IMR-90 (cell line): ENCODE results near the gene CD3E. TPM values are rescaled to one million over a fixed set of nuclear protein-coding genes. Genes with fewer than 3 reads are reported as not detected.

Experiments used
- ATAC-seq: fragments of 200-7000 bp; cut with Tn5 transposase; 2 replicates; pipeline ENCODE4 v1.9.1; 2020; ENCODE audit warnings: low read depth, mild to moderate bottlenecking, moderate library complexity
- BruUV-seq: library from RNA; stranded (reverse); fragments of 400-500 nt; replicated peaks from 2 replicates; lab custom pipeline; 2021; lab: Mats Ljungman, UMichigan
- CTCF ChIA-PET: fragments of 300-600 bp; formaldehyde crosslinking; extraction: SDS; loops from one replicate; lab custom pipeline; 2021; ENCODE audit warnings: antibody characterized with exemption; lab: Yijun Ruan, JAX
- POLR2A ChIA-PET: fragments of 300-600 bp; sonication (Branson Sonifier 250); formaldehyde crosslinking; loops from one replicate; lab custom pipeline; 2022; ENCODE audit warnings: antibody characterized with exemption; ENCODE audit not compliant: unreplicated experiment; lab: Charles Lee
- DNase-seq: peaks from one replicate; pipeline ENCODE4 v3.0.0; 2013
- H2AFZ ChIP-seq: replicated peaks from 2 replicates; pipeline ENCODE3; 2013; ENCODE audit warnings: low read length, mild to moderate bottlenecking; ENCODE audit not compliant: poor library complexity
- H2AK5ac ChIP-seq: 2 replicates; pipeline ENCODE4 v1.6.1; 2013; ENCODE audit warnings: low read depth, low read length, inconsistent platforms
- H2AK9ac ChIP-seq: replicated peaks from 2 replicates; pipeline ENCODE3; 2013; ENCODE audit warnings: mild to moderate bottlenecking, low read depth, low read length, moderate library complexity; ENCODE audit not compliant: poor library complexity
- H2BK120ac ChIP-seq: 2 replicates; pipeline ENCODE4 v1.6.1; 2013; ENCODE audit warnings: low read depth, low read length, inconsistent platforms
- H2BK15ac ChIP-seq: 3 replicates; pipeline ENCODE4 v1.6.1; 2013; ENCODE audit warnings: low read depth, low read length, inconsistent platforms
- H2BK20ac ChIP-seq: 2 replicates; pipeline ENCODE4 v1.6.1; 2013; ENCODE audit warnings: low read depth, mild to moderate bottlenecking, inconsistent platforms, low read length, moderate library complexity
- H2BK5ac ChIP-seq: 2 replicates; pipeline ENCODE4 v1.6.1; 2013; ENCODE audit warnings: mild to moderate bottlenecking, low read depth, low read length, inconsistent platforms; ENCODE audit not compliant: poor library complexity, severe bottlenecking
- H3K14ac ChIP-seq: replicated peaks from 2 replicates; pipeline ENCODE4 v1.6.1; 2013; ENCODE audit warnings: low read depth, low read length, inconsistent platforms
- H3K18ac ChIP-seq: 2 replicates; pipeline ENCODE4 v1.6.1; 2013; ENCODE audit warnings: low read depth, low read length, control low read depth
- H3K23ac ChIP-seq: 2 replicates; pipeline ENCODE4 v1.6.1; 2013; ENCODE audit warnings: low read depth, low read length, inconsistent platforms
- H3K27ac ChIP-seq: 2 replicates; pipeline ENCODE4 v1.5.1; 2013; ENCODE audit warnings: mild to moderate bottlenecking, control low read depth, low read length; ENCODE audit not compliant: insufficient read depth
- H3K27me3 ChIP-seq: 2 replicates; pipeline ENCODE4 v1.6.1; 2013; ENCODE audit warnings: low read length; ENCODE audit not compliant: control insufficient read depth, insufficient read depth
- H3K36me3 ChIP-seq: 2 replicates; pipeline ENCODE4 v1.6.1; 2013; ENCODE audit warnings: low read length, mixed read lengths; ENCODE audit not compliant: control insufficient read depth, insufficient read depth
- H3K4ac ChIP-seq: 2 replicates; pipeline ENCODE4 v1.6.1; 2013; ENCODE audit warnings: low read depth, low read length, inconsistent platforms
- H3K4me1 ChIP-seq: 2 replicates; pipeline ENCODE4 v1.6.1; 2013; ENCODE audit warnings: low read length, mixed read lengths; ENCODE audit not compliant: control insufficient read depth, insufficient read depth
- H3K4me2 ChIP-seq: 2 replicates; pipeline ENCODE4 v1.6.1; 2013; ENCODE audit warnings: low read depth, mild to moderate bottlenecking, control low read depth, low read length, moderate library complexity
- H3K4me3 ChIP-seq: 2 replicates; pipeline ENCODE4 v1.5.1; 2013; ENCODE audit warnings: low read depth, mild to moderate bottlenecking, control low read depth, low read length, moderate library complexity; ENCODE audit not compliant: insufficient read depth
- H3K56ac ChIP-seq: 2 replicates; pipeline ENCODE4 v1.6.1; 2013; ENCODE audit warnings: low read length, inconsistent platforms; ENCODE audit not compliant: insufficient read depth; ENCODE audit errors: extremely low read depth
- H3K79me1 ChIP-seq, 2 experiments: 2 replicates each; pipeline ENCODE4 v1.6.1; 2013; ENCODE audit warnings: low read length in 2 of 2, inconsistent platforms in 1 of 2, low read depth in 1 of 2
- H3K9ac ChIP-seq: 2 replicates; pipeline ENCODE4 v1.6.1; 2013; ENCODE audit warnings: low read depth, low read length, control low read depth
- H3K9me1 ChIP-seq: 2 replicates; pipeline ENCODE4 v1.6.1; 2013; ENCODE audit warnings: low read length, inconsistent platforms; ENCODE audit not compliant: insufficient read depth
- H3K9me3 ChIP-seq: 2 replicates; pipeline ENCODE4 v1.6.1; 2013; ENCODE audit warnings: low read length; ENCODE audit not compliant: control insufficient read depth, insufficient read depth
- H4K20me1 ChIP-seq: 2 replicates; pipeline ENCODE4 v1.6.1; 2013; ENCODE audit warnings: low read length, inconsistent platforms; ENCODE audit not compliant: insufficient read depth
- H4K5ac ChIP-seq: 2 replicates; pipeline ENCODE4 v1.6.1; 2013; ENCODE audit warnings: mild to moderate bottlenecking, low read depth, low read length, control low read depth
- H4K8ac ChIP-seq, 2 experiments: 2 replicates each; pipeline ENCODE4 v1.6.1; 2013; ENCODE audit warnings: low read depth in 2 of 2, low read length in 2 of 2, control low read depth in 1 of 2, inconsistent platforms in 1 of 2
- H4K91ac ChIP-seq: 2 replicates; pipeline ENCODE4 v1.6.1; 2013; ENCODE audit warnings: low read depth, low read length, inconsistent platforms; ENCODE audit not compliant: insufficient read depth
- BHLHE40 ChIP-seq: fragments of 150-350 bp; IDR thresholded peaks from 2 replicates; pipeline ENCODE4 v1.6.1; 2016; ENCODE audit warnings: mild to moderate bottlenecking, low read depth, low read length
- CHD1 ChIP-seq: IDR thresholded peaks from 2 replicates; pipeline ENCODE4 v1.6.1; 2012; ENCODE audit warnings: low read depth, low read length, improper control_type of control experiment
- FOS ChIP-seq: fragments of 150-350 bp; IDR thresholded peaks from 2 replicates; pipeline ENCODE4 v1.6.1; 2016; ENCODE audit warnings: low read depth, low read length
- MXI1 ChIP-seq: IDR thresholded peaks from 2 replicates; pipeline ENCODE4 v1.6.1; 2012; ENCODE audit warnings: low read depth, mild to moderate bottlenecking, low read length, moderate library complexity, borderline replicate concordance
- RAD21 ChIP-seq: IDR thresholded peaks from 2 replicates; pipeline ENCODE4 v1.6.1; 2012; ENCODE audit warnings: low read length, improper control_type of control experiment
- RCOR1 ChIP-seq: IDR thresholded peaks from 2 replicates; pipeline ENCODE4 v1.6.1; 2012; ENCODE audit warnings: mild to moderate bottlenecking, low read length, improper control_type of control experiment; ENCODE audit not compliant: insufficient replicate concordance
- RFX5 ChIP-seq: IDR thresholded peaks from 2 replicates; pipeline ENCODE4 v1.8.0; 2012; ENCODE audit warnings: low read depth, mild to moderate bottlenecking, low read length, moderate library complexity
- WGBS, 2 experiments: methylation state at CpG; one replicate each; pipeline versions ENCODE4 v1.1.5 to v1.1.7; 2013; ENCODE audit warnings: missing lambda C conversion rate in 2 of 2; ENCODE audit not compliant: insufficient read length in 1 of 2; ENCODE audit errors: extremely low coverage in 2 of 2; 5-methylcytosine and 5-hydroxymethylcytosine counted together
- dilution Hi-C: fragments of 300-500 bp; cut with HindIII; formaldehyde crosslinking; loops from one replicate; pipeline ENCODE4 v1.14.3; 2018; ENCODE audit warnings: low sequenced_read_pairs; ENCODE audit not compliant: unreplicated experiment
- in situ Hi-C: fragments of 300-500 bp; cut with MboI; formaldehyde crosslinking; loops from 3 replicates; pipeline ENCODE4 v1.14.3; 2019; ENCODE audit warnings: low sequenced_read_pairs, inconsistent platforms, mixed read lengths
- intact Hi-C: fragments of 100-400 bp; cut with micrococcal nuclease; formaldehyde crosslinking; loops from 2 replicates; pipeline ENCODE4 v1.10.0; 2022
- polyA plus RNA-seq, 3 experiments: library from polyadenylated mRNA; depleted of rRNA; stranded (reverse); fragments of >200 nt; gene quantifications; 2 replicates each; pipeline ENCODE4 v1.2.3, GENCODE V29; 2012; ENCODE audit warnings: low replicate concordance in 1 of 3
- total RNA-seq: library from RNA; depleted of rRNA; stranded (reverse); fragments of >200 nt; gene quantifications from 2 replicates; pipeline ENCODE4 v1.2.3, GENCODE V29; 2012
- TF ChIP-seq, protein P1 (sequence below): fragments of 150-350 bp; IDR thresholded peaks from 2 replicates; pipeline ENCODE4 v1.6.1; 2017; ENCODE audit warnings: mild to moderate bottlenecking, antibody characterized with exemption, low read length, low read depth
- TF ChIP-seq, protein P2 (sequence below): conservative IDR thresholded peaks from 2 replicates; pipeline ENCODE4 v1.5.1; 2012; ENCODE audit warnings: mild to moderate bottlenecking, low read depth, low read length, improper control_type of control experiment

The CD3E gene
- total and polyA plus RNA-seq, 2 of the 4 experiments (the other 2 are of a cell fraction): not detected

DNA sequence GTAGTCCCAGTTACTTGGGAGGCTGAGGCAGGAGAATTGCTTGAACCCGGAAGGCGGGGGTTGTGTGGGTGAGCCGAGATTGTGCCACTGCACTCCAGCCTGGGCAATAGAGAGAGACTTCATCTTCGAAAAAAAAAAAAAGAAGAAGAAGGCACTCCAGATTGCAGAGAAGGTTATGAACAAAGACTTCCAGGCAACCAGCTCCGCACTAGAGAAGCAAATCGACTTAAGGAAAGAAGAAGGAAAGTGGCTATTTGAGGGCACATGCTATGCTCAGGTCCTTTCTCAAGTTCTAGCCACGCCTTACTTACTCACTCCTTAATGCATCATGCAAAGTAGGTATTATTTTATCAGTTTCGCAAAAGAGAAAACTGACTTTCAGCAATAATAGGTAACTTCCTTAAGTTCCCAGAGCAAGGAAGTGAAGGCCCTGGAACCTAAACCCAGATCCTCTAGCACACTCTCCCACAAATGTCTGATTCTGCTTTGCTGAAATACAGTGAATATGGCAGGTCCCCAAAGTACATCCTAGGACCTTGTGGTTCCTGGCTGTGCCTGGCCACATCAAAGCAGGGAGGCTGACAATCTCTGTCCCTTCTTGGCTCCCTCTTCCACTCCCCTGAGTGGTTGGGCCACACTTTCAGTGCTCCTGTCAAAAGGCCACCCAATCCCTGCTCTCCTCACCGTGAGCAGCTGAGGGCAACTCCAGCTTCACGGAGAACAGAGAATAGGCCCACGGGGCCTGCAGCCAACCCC is 14.2 kb downstream of the CD3E start:
- no peak overlapping the region for H4K8ac ChIP-seq
- BruUV-seq: no TSS peak

More for the DNA sequence above, 14.2 kb downstream of the CD3E start:
- Histone ChIP-seq H3K4me2 (no peak overlapping the region), H3K14ac (no peak overlapping the region), H2AFZ (no peak overlapping the region), H3K4me3 (no peak overlapping the region), H3K56ac (no peak overlapping the region; the same call in 1 of the 2 replicates), H2AK5ac (no peak overlapping the region), H3K4ac (no peak overlapping the region), H3K4me1 (no peaks in the 10 kb centered on the region), H3K36me3 (no peaks in the 10 kb centered on the region), H3K9me3 (no peaks in the 10 kb centered on the region), H3K27ac (no peak overlapping the region), H3K9ac (no peak overlapping the region), H3K23ac (no peak overlapping the region), H2BK120ac (no peak overlapping the region), H2BK20ac (no peak overlapping the region), H2AK9ac (no peak overlapping the region), H4K20me1 (no peaks in the 10 kb centered on the region), H3K18ac (no peak overlapping the region), H4K5ac (no peak overlapping the region), H2BK5ac (no peak overlapping the region), H3K79me1 (no peaks in the 10 kb centered on the region), H3K9me1 (no peaks in the 10 kb centered on the region), H4K91ac (no peak overlapping the region), H2BK15ac (no peak overlapping the region), H3K27me3 (peaks cover 14% of the 10 kb centered on the region; the same call in 1 of the 2 replicates)
- ChIA-PET POLR2A (no interaction called here), CTCF (interaction anchor here (0.6 kb wide), 1 partner anchor 1427 kb away, joined by 4 read pairs; no protein-coding TSS in a partner anchor)
- TF ChIP-seq, protein P1, sequence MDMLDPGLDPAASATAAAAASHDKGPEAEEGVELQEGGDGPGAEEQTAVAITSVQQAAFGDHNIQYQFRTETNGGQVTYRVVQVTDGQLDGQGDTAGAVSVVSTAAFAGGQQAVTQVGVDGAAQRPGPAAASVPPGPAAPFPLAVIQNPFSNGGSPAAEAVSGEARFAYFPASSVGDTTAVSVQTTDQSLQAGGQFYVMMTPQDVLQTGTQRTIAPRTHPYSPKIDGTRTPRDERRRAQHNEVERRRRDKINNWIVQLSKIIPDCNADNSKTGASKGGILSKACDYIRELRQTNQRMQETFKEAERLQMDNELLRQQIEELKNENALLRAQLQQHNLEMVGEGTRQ: no peak
- TF ChIP-seq CHD1 (no peak), RAD21 (no peak), RCOR1 (no peak), BHLHE40 (no peak), MXI1 (no peak), RFX5 (no peak), FOS (no peak)
- TF ChIP-seq, protein P2, sequence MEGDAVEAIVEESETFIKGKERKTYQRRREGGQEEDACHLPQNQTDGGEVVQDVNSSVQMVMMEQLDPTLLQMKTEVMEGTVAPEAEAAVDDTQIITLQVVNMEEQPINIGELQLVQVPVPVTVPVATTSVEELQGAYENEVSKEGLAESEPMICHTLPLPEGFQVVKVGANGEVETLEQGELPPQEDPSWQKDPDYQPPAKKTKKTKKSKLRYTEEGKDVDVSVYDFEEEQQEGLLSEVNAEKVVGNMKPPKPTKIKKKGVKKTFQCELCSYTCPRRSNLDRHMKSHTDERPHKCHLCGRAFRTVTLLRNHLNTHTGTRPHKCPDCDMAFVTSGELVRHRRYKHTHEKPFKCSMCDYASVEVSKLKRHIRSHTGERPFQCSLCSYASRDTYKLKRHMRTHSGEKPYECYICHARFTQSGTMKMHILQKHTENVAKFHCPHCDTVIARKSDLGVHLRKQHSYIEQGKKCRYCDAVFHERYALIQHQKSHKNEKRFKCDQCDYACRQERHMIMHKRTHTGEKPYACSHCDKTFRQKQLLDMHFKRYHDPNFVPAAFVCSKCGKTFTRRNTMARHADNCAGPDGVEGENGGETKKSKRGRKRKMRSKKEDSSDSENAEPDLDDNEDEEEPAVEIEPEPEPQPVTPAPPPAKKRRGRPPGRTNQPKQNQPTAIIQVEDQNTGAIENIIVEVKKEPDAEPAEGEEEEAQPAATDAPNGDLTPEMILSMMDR: no peak
- ATAC-seq: no peak
- DNase-seq: no peak
- in situ Hi-C loops: no loop called here
- dilution Hi-C loops: no loop called here
- intact Hi-C loops: no loop called here
- WGBS, 2 experiments: 56% methylated on average over 3 of the region's 11 CpGs; no CpG with 5 or more reads in 1 of the 2 experiments
